ENCODE results near the gene SUFU.

SUFU gene

DNA sequence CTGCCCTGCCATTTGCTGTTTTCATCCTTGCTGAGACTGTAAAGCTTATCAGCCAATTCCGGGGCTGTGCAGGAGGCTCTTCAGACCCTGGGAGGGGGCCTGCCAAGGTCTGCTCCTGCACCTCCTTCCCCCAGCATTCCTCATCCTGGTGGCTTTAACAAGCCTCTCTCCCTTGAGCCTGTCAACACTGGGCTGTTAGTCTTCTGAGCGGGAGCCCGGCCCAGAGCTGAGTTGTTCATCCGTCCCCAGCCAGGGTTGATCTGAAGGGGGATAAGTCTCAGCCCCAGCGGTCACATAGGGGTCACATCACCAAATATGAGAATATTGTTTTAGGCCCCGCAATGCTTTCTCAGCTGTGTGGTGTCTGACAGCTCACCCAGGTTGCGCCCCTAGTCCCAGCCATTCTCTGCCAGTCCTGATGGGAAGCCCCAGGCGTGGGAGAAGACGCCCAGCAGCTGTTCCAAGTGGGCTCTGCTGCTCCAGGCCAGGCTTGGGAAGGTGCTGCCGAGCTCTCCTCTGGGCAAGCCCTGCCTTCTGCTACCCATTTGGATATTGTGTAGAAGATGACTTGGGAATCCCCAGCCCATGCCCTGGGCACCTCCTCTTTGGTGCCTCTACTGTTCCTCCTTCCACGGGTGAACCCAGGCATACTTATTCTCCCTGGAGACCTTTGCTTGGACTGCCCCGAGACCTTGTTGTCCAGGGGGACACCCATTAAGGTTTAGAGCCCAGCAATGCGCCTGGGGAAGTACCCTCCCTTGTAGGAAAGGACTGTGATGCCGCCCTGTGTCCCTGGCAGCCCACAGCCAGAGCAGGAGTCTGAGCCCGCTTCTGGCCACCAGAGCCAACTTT lies 117.0 kb downstream of the SUFU start:
- Histone ChIP-seq H3K4me1 (ENCODE audit: control insufficient read depth, insufficient read depth, low read length) (peaks cover 36% of the 10 kb centered on the region), H3K4me3 (ENCODE audit: low read length) (no peak overlapping the region), H3K9ac (ENCODE audit: low read length) (no peak overlapping the region), H3K27me3 (ENCODE audit: control insufficient read depth, insufficient read depth, low read length) (no peaks in the 10 kb centered on the region), H3K9me3 (ENCODE audit: control insufficient read depth, low read length) (no peaks in the 10 kb centered on the region), H3K36me3 (ENCODE audit: control insufficient read depth, insufficient read depth, low read length) (peaks cover 14% of the 10 kb centered on the region)

DNA sequence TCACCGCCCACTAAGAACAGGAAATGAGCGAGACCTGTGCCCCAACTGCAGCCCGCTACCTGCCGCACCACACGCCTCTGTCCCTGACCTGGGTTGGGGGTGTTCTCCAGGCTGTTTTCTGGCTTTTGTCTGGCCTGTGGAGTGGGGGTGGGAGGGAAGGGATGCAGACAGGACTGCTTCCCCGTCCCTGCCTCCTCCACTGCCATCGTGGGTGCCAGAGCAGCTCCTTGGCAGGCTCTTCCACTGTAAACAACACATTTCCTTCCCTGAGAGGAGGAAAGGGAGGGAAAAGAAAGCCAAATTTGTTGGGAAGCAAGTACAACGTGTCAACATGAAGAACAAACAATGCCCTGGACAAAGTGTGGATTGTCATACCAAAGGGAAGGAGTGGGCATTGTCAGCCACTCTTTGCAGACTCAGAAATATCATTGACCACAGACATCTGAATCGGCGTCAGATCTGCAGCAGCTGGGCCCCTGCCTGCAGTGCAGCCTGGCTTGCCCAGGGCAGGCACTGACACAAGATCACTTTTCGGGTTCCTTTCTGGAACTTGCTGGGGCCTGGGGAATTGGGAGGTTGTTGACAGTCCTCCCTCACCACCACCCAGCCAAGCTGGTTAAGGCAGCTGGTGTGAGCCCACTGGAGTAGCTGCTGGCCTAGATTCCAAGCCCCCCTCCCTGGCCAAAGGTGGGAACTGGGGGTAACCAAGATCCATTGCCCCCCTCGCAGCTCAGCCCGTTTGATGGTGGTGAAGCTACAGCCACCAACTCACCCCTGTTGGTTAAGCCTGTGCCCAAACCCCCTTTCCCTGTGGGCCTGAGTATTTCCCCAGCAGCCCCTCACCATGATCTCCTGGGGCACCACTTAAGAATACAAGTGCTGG lies 117.9 kb downstream of the SUFU start:
- no peaks in the 10 kb centered on the region for H3K9me3 ChIP-seq (ENCODE audit: control insufficient read depth, low read length)
- no peak overlapping the region for H3K9ac ChIP-seq (ENCODE audit: low read length)
- H3K4me1 ChIP-seq (ENCODE audit: control insufficient read depth, insufficient read depth, low read length), result peaks cover 33% of the 10 kb centered on the region
- no peaks in the 10 kb centered on the region for H3K27me3 ChIP-seq (ENCODE audit: control insufficient read depth, insufficient read depth, low read length)
- no peak overlapping the region for H3K4me3 ChIP-seq (ENCODE audit: low read length)
- H3K36me3 ChIP-seq (ENCODE audit: control insufficient read depth, insufficient read depth, low read length), result peaks cover 12% of the 10 kb centered on the region

DNA sequence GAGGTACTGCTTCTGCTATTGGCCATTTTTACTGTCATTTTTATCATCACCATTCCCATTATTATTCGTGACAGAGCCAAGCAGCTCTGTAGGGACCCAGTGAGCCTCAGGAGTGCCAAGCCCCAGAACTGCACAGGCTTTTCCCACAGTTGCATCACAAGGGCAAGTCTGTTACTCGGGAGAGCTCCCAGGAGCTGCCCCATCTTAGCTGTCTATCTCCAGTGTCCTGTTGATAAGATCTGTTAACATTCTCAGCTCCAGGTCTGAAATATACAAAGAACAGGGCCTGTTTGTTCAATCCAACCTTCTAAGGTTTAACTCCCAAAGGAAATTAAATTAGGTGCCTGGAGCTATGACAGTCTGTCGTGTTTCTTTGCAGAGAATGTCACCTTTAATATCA lies 120.3 kb downstream of the SUFU start:
- peaks cover 47% of the 10 kb centered on the region for H3K4me1 ChIP-seq (ENCODE audit: control insufficient read depth, insufficient read depth, low read length)
- H3K36me3 ChIP-seq (ENCODE audit: control insufficient read depth, insufficient read depth, low read length), result no peaks in the 10 kb centered on the region
- no peaks in the 10 kb centered on the region for H3K27me3 ChIP-seq (ENCODE audit: control insufficient read depth, insufficient read depth, low read length)
- H3K9ac ChIP-seq (ENCODE audit: low read length), result no peak overlapping the region
- H3K9me3 ChIP-seq (ENCODE audit: control insufficient read depth, low read length), result no peaks in the 10 kb centered on the region
- H3K4me3 ChIP-seq (ENCODE audit: low read length), result no peak overlapping the region

DNA sequence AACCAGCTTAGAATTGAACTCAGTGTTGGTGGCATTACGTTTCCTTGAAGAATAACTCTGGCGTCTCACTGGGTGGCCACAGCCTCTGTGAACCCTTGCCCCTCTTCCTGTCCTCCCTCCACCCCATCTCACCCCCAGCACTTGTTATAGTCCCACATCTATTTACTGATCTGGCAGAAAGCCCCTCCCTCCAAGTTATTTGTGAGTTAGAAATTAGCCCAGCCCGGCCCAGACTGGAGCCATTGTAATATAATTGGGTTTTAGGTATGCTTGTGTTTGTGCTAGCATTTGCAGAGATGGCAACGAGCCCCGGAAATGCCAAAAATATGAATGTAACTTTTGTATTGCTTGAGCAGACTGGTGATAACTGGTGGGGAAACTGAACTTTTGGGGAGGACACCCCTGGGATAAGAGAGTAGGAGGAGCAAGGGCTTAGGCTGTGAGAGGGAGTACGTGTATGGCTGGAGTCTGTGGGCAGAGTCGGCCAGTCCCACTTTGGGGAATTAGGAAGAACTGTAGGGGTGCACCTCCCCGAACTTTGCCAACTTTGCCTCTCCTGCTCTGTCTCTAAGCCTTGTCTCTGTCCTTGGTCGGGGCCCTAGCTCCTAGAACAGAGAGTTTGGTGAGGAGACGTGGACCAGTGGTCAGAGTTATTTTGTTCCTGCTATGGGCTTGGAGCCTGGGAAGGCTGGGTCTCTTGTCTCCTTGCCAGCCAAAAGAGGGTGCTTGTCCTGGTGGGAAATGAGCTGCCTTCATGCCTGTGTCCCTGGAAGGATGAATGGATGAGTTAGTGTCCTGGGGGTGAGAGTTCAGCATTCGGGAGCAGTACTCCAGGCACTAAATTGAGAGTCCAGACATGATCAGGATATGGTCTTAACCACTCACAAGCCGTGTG lies 121.2 kb downstream of the SUFU start:
- H3K4me1 ChIP-seq (ENCODE audit: control insufficient read depth, insufficient read depth, low read length), result peaks cover 38% of the 10 kb centered on the region

DNA sequence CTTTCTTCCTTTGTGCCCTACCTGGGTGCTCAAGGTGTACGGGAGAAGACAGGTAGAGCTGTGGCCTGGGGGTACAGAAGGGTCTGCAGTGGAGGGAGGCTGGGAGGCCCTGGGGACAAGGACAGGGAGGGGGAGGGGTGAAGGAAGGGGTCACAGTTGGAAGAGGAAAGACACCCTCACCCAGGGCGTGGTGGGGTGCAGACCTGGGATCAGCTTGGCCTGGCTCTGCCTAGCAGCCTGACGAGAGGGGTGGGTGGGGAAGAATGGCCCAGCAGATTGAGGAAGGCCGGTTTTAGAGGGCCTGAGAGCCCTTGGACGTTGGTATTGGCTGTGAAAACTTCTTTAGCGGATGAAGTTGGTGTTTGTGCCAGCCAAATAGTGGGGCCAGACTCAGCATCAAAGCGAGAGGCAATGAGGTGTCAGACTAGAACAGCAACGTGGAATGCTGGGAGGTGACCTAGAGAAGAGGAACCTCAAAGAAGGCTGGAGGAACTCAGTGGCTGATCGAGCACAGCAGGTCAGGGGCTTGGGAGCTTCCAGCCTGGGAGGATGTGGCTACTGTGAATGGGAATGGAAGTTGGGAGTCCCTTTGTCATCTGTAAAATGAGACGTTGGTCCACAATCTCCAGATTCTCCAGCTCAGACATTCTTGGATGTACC lies 122.4 kb downstream of the SUFU start:
- Histone ChIP-seq H3K4me1 (ENCODE audit: control insufficient read depth, insufficient read depth, low read length) (peaks cover 29% of the 10 kb centered on the region), H3K4me3 (ENCODE audit: low read length) (no peak overlapping the region), H3K9me3 (ENCODE audit: control insufficient read depth, low read length) (no peaks in the 10 kb centered on the region), H3K36me3 (ENCODE audit: control insufficient read depth, insufficient read depth, low read length) (no peaks in the 10 kb centered on the region), H3K9ac (ENCODE audit: low read length) (no peak overlapping the region), H3K27me3 (ENCODE audit: control insufficient read depth, insufficient read depth, low read length) (no peaks in the 10 kb centered on the region)

More for the DNA sequence above, 121.2 kb downstream of the SUFU start:
- Histone ChIP-seq H3K9me3 (ENCODE audit: control insufficient read depth, low read length) (no peaks in the 10 kb centered on the region), H3K36me3 (ENCODE audit: control insufficient read depth, insufficient read depth, low read length) (no peaks in the 10 kb centered on the region), H3K9ac (ENCODE audit: low read length) (no peak overlapping the region), H3K27me3 (ENCODE audit: control insufficient read depth, insufficient read depth, low read length) (no peaks in the 10 kb centered on the region), H3K4me3 (ENCODE audit: low read length) (no peak overlapping the region)

DNA sequence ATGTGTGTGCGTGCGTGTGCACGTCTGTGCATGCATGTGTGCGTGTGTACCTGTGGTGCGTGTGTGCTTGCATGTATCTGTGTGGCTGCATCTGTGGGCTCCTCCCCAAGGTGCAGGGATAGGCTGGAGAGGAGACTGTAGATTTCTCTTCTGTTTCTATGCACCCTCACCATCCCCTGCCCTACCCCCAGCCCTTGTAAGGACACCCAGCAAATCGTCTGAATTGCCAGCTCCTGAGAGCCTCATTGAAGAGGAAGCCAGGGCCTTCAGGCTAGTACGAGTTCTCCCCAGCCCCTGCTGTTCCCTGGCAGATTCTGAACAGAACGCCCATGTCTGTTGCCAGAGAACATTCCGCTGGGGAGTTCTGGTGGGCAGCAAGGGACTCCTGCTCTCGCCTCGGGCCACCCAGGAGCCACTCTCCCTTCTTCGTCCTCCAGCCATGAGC lies 123.5 kb downstream of the SUFU start:
- Histone ChIP-seq H3K9me3 (ENCODE audit: control insufficient read depth, low read length) (no peaks in the 10 kb centered on the region), H3K36me3 (ENCODE audit: control insufficient read depth, insufficient read depth, low read length) (no peaks in the 10 kb centered on the region), H3K27me3 (ENCODE audit: control insufficient read depth, insufficient read depth, low read length) (no peaks in the 10 kb centered on the region), H3K4me3 (ENCODE audit: low read length) (no peak overlapping the region), H3K4me1 (ENCODE audit: control insufficient read depth, insufficient read depth, low read length) (peaks cover 31% of the 10 kb centered on the region), H3K9ac (ENCODE audit: low read length) (peak overlapping the region; percentile 25)

DNA sequence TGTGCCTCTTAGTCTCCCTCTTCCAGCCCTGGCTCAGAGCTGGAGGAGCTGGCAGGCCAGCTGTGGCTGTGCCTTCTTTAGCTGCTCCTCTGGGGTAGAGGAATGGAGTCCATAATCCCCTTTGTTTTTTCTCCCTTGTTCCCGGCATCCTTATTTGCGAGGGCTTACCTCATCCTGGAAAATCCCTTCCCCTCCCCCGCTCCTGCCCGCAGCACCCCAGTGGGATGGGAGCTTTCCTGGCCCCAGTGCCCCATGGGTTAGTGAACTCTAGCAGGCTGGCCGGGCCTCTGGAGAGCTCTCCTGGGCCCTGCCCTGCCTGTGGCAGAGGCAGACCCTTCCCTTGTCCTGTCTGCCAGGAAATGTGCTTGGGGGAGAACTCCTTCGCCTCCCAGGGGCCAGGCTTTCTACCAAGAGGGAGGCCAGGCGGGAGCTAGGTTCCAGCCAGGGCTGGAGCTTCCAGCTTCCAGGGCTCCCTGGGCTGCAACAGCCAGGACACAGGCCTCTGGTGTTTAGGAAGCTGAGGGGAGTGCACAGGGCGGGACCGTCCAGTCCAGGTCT lies 124.0 kb downstream of the SUFU start:
- Histone ChIP-seq H3K4me3 (ENCODE audit: low read length) (no peak overlapping the region), H3K4me1 (ENCODE audit: control insufficient read depth, insufficient read depth, low read length) (peaks cover 36% of the 10 kb centered on the region), H3K9ac (ENCODE audit: low read length) (peak overlapping the region; percentile 25), H3K27me3 (ENCODE audit: control insufficient read depth, insufficient read depth, low read length) (no peaks in the 10 kb centered on the region), H3K36me3 (ENCODE audit: control insufficient read depth, insufficient read depth, low read length) (no peaks in the 10 kb centered on the region), H3K9me3 (ENCODE audit: control insufficient read depth, low read length) (no peaks in the 10 kb centered on the region)

DNA sequence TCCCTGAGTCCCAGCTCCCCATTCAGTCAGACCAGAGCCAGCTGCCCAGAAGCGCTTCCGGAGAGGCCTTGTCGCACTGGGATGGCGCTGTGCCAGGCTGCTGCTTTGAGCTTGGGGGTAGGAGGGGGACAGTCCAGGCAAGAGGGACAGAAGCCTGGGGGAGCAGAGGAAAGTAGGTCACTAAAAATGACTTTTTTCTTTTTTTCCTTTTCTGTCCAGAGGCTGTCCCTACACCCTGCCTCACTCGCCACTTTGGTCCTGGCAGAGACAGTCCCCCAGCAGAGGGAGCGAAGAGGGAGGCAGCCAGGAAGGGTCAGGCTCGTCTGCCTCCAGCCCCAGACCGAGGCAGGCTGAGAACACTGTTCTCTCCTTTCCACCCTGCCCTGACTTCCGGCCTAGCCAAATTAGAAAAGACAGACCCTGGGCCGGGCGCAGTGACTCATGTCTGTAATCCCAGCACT lies 124.7 kb downstream of the SUFU start:
- Histone ChIP-seq H3K4me1 (ENCODE audit: control insufficient read depth, insufficient read depth, low read length) (peaks cover 41% of the 10 kb centered on the region), H3K36me3 (ENCODE audit: control insufficient read depth, insufficient read depth, low read length) (no peaks in the 10 kb centered on the region), H3K27me3 (ENCODE audit: control insufficient read depth, insufficient read depth, low read length) (no peaks in the 10 kb centered on the region), H3K4me3 (ENCODE audit: low read length) (no peak overlapping the region), H3K9me3 (ENCODE audit: control insufficient read depth, low read length) (no peaks in the 10 kb centered on the region), H3K9ac (ENCODE audit: low read length) (no peak overlapping the region)

DNA sequence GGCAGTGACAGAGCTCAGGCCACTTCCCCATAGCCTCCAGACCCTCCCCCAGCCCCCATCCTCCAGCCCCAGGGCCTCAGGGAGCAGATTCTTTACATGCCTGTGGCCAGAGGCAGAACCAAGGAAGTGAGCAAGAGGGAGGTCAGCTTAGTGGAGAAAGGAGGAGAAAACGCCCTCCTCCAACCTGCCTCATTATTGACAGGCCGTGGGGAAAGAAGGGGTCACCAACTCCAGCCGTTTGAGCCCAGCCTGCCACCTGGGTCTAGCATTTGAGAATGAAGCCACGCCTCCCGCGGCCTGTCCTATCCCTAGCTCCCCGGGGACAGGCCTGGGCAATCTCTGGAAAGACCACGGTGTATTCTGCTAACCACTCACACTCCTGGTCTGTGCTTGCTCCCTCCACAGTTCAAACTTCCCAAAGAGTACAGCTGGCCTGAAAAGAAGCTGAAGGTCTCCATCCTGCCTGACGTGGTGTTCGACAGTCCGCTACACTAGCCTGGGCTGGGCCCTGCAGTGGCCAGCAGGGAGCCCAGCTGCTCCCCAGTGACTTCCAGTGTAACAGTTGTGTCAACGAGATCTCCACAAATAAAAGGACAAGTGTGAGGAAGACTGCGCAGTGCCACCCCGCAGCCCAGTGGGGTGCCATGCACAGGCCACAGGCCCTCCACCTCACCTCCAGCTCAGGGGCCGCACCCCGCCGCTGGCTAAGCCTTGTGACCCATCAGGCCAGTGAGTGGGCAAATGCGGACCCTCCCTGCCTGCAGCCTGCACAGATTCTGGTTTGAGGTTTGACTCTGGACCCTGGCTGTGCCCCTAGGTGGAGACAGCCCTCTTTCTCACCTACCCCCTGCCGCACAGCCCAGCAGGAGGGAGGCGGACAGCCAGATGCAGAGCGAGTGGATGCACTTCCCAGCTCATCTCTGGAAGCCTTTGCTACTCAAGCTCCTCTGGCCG lies 126.2 kb downstream of the SUFU start:
- Histone ChIP-seq H3K4me1 (ENCODE audit: control insufficient read depth, insufficient read depth, low read length) (peaks cover 39% of the 10 kb centered on the region), H3K9me3 (ENCODE audit: control insufficient read depth, low read length) (no peaks in the 10 kb centered on the region), H3K4me3 (ENCODE audit: low read length) (no peak overlapping the region)

DNA sequence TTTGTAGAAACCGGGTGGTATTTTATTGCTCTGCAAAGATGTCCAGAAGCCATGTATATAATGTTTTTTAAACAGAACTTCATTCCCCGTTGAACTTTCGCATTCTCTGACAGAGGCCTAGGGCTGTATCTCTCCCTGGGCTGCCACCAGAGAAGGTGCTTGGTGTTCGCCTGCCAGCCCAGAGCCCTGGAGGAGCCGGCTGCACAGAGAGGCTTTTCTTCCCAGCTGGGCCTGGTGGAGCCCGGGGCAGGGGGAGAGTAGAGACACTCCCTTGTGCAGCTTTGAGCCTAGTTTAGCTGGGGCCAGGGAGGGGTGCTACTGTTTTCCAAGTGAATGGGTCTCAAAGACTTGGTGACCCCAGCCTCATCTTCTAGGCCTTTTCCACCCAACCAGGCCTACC lies 126.9 kb downstream of the SUFU start:
- Histone ChIP-seq H3K9ac (ENCODE audit: low read length) (no peak overlapping the region), H3K27me3 (ENCODE audit: control insufficient read depth, insufficient read depth, low read length) (no peaks in the 10 kb centered on the region), H3K4me1 (ENCODE audit: control insufficient read depth, insufficient read depth, low read length) (peaks cover 35% of the 10 kb centered on the region), H3K4me3 (ENCODE audit: low read length) (no peak overlapping the region), H3K9me3 (ENCODE audit: control insufficient read depth, low read length) (no peaks in the 10 kb centered on the region), H3K36me3 (ENCODE audit: control insufficient read depth, insufficient read depth, low read length) (no peaks in the 10 kb centered on the region)

More for the DNA sequence above, 126.2 kb downstream of the SUFU start:
- Histone ChIP-seq H3K36me3 (ENCODE audit: control insufficient read depth, insufficient read depth, low read length) (no peaks in the 10 kb centered on the region), H3K9ac (ENCODE audit: low read length) (no peak overlapping the region), H3K27me3 (ENCODE audit: control insufficient read depth, insufficient read depth, low read length) (no peaks in the 10 kb centered on the region)
